ENCODE results near the gene STOML1. TPM values are rescaled to one million over a fixed set of nuclear protein-coding genes. Genes with fewer than 3 reads are reported as not detected.

STOML1 gene
- total RNA-seq, 2 experiments from 2014 or later = 8.7 to 9.5 TPM

GRCh38 chr15:73928971-73929627, 63.0 kb downstream of the STOML1 start:
- peaks cover 23% of the 10 kb centered on the region for H3K4me1 Mint-ChIP-seq (ENCODE audit: low read depth)
- no peak overlapping the region for H3K4me3 Mint-ChIP-seq
- DNase-seq = no peak
- no peaks in the 10 kb centered on the region for H3K9me3 Mint-ChIP-seq
- CTCF ChIA-PET = interaction anchor here (0.5 to 3.7 kb wide), 5 partner anchors 21 to 224 kb away, joined by 3 to 44 read pairs (median 4); no protein-coding TSS in a partner anchor
- intact Hi-C loops (cut with micrococcal nuclease) = loop anchor here (1.0 kb wide), 2 partner anchors 36 to 55 kb away; no protein-coding TSS in a partner anchor
- no peak overlapping the region for H3K27ac Mint-ChIP-seq
- no peaks in the 10 kb centered on the region for H3K27me3 Mint-ChIP-seq (ENCODE audit: low read depth)
- no peaks in the 10 kb centered on the region for H3K36me3 Mint-ChIP-seq (ENCODE audit: low read depth)

Other genes with a start within 250 kb of the STOML1 start
- not detected for gene INSYN1, start 238.9 kb downstream of the STOML1 start, total RNA-seq
- not detected for gene TBC1D21, start 118.7 kb downstream of the STOML1 start, total RNA-seq
- gene LOXL1, start 65.8 kb downstream of the STOML1 start, total RNA-seq = under 1 TPM; 0.25 to 0.55 TPM
- 10 to 100 TPM; 69.6 to 70.2 TPM for gene PML, start 2.4 kb upstream of the STOML1 start, total RNA-seq
- gene GOLGA6A, start 90.3 kb upstream of the STOML1 start, total RNA-seq = under 1 TPM; 0.14 to 0.84 TPM
- not detected for gene ISLR2, start 138.3 kb upstream of the STOML1 start, total RNA-seq
- not detected for gene ISLR, start 181.4 kb upstream of the STOML1 start, total RNA-seq
- gene STRA6, start 210.5 kb upstream of the STOML1 start, total RNA-seq = not detected
- not detected for gene CCDC33, start 244.0 kb upstream of the STOML1 start, total RNA-seq

All from activated naive CD4-positive, alpha-beta T cell treated with anti-CD3 and anti-CD28 coated beads for 36 hours (primary cell).